Fibroblast of lung (primary cell): ENCODE results near the gene ALKBH3.

ENCODE experiments used
- CTCF ChIP-seq, 2 donors: IDR thresholded peaks in 1 of 2; conservative IDR thresholded peaks in 1 of 2; 1 replicate in 1 of 2; 2 replicates in 1 of 2; pipeline ENCODE4 v1.5.1; 2011 to 2012; ENCODE audit warnings: low read length in 2 of 2, control low read depth in 1 of 2, inconsistent platforms in 1 of 2, low read depth in 1 of 2, mild to moderate bottlenecking in 1 of 2
- EZH2 ChIP-seq: IDR thresholded peaks from 2 replicates; pipeline ENCODE4 v1.5.1; 2012; ENCODE audit warnings: low read length, control low read depth, mild to moderate bottlenecking; ENCODE audit errors: missing control alignments

GRCh38 chr11:43944761-43945311 is 64.2 kb downstream of the ALKBH3 start:
- TF ChIP-seq EZH2 (no peak), CTCF (conservative IDR thresholded peaks at IDR 0.05 in 1 of 2, IDR thresholded peaks at IDR 0.05 in 1 of 2; ENCODE audit: low read depth in 1 of 2, low read length in 2 of 2) (peak; percentile 69 to 75)
